NB4 (cell line): Measurements from ENCODE around the gene EGFLAM.

ENCODE experiments used
- POLR2A ChIP-seq: IDR thresholded peaks from 2 replicates; pipeline ENCODE4 v1.6.1; 2011; ENCODE audit warnings: mild to moderate bottlenecking; ENCODE audit not compliant: insufficient read length; ENCODE audit errors: extremely low read depth
- TF ChIP-seq, protein P1 (sequence below): IDR thresholded peaks from one replicate; pipeline ENCODE4 v1.5.1; 2012; ENCODE audit warnings: low read depth, low read length
- TF ChIP-seq, protein P2 (sequence below): IDR thresholded peaks from 2 replicates; pipeline ENCODE4 v1.6.1; 2011; ENCODE audit warnings: low read depth, low read length

DNA sequence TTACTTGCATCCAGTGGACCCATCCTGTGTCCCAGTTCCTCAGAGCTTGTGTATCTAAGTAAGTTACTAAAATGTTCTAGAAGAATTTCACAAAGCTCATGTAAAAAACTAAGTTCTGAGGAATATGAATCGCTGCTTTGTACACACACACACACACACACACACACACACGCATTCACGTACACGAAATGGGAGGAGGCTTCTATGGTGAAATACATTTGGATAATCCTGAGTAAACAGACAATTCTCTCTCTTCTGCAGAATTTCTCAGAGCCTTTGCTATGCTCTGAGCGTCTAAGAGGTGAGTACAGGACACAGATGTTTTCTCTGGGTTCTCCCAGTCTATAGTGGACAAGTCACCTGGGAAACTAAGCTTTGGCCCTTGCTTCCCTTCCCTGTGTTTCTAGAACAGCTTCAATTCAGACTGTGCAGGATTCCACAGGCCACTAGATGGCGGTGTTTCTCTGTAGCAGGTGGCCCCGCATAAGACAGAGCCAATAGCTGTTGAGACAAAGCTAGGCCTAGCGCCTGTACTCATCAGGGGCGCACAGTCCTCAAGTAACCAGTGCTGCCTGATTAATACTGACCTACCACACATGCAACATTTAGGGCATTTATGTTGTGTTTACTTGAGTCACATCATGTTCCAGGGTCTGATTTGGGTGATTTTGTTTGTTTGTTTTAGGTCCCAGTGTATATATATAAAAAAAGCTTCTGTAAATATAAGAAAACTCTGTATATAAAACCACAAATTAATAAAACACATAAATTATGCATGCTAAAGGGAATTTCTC lies 183.3 kb downstream of the EGFLAM start:
- TF ChIP-seq, protein P1, sequence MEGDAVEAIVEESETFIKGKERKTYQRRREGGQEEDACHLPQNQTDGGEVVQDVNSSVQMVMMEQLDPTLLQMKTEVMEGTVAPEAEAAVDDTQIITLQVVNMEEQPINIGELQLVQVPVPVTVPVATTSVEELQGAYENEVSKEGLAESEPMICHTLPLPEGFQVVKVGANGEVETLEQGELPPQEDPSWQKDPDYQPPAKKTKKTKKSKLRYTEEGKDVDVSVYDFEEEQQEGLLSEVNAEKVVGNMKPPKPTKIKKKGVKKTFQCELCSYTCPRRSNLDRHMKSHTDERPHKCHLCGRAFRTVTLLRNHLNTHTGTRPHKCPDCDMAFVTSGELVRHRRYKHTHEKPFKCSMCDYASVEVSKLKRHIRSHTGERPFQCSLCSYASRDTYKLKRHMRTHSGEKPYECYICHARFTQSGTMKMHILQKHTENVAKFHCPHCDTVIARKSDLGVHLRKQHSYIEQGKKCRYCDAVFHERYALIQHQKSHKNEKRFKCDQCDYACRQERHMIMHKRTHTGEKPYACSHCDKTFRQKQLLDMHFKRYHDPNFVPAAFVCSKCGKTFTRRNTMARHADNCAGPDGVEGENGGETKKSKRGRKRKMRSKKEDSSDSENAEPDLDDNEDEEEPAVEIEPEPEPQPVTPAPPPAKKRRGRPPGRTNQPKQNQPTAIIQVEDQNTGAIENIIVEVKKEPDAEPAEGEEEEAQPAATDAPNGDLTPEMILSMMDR: peak; percentile 97
- TF ChIP-seq POLR2A: no peak
- TF ChIP-seq, protein P2, sequence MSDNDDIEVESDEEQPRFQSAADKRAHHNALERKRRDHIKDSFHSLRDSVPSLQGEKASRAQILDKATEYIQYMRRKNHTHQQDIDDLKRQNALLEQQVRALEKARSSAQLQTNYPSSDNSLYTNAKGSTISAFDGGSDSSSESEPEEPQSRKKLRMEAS: peak; percentile 47
